ENCODE data around the gene MDM4.

Gene MDM4

GRCh38 chr1:204469304-204469703 lies 46.9 kb upstream of the MDM4 start:
- TF ChIP-seq REST (IDR thresholded peaks at IDR 0.05; ENCODE audit: insufficient read depth in 1 of 2, low read depth in 2 of 2, low read length in 2 of 2) (no peak), TAF1 (IDR thresholded peaks at IDR 0.05; ENCODE audit: borderline replicate concordance, insufficient read depth, low read length) (no peak), FOXP2 (optimal IDR thresholded peaks at IDR 0.05; ENCODE audit: borderline replicate concordance, extremely low read depth, extremely low read length, insufficient read depth) (no peak), SIN3A (IDR thresholded peaks at IDR 0.05; ENCODE audit: borderline replicate concordance, insufficient read depth, low read length) (no peak), POLR2AphosphoS5 (IDR thresholded peaks at IDR 0.05; ENCODE audit: low read depth, low read length) (no peak)

- TF ChIP-seq FOXP2 (optimal IDR thresholded peaks at IDR 0.05; ENCODE audit: borderline replicate concordance, extremely low read depth, extremely low read length, insufficient read depth): no peak
- TF ChIP-seq POLR2AphosphoS5 (IDR thresholded peaks at IDR 0.05; ENCODE audit: low read depth, low read length): no peak
- TF ChIP-seq SIN3A (IDR thresholded peaks at IDR 0.05; ENCODE audit: borderline replicate concordance, insufficient read depth, low read length): no peak
- no peak for TF ChIP-seq REST (IDR thresholded peaks at IDR 0.05; ENCODE audit: insufficient read depth in 1 of 2, low read depth in 2 of 2, low read length in 2 of 2)
- no peak for TF ChIP-seq TAF1 (IDR thresholded peaks at IDR 0.05; ENCODE audit: borderline replicate concordance, insufficient read depth, low read length)
Measured at GRCh38 chr1:204471687-204472086, 44.5 kb upstream of the MDM4 start.

GRCh38 chr1:204472660-204473059 lies 43.5 kb upstream of the MDM4 start:
- TF ChIP-seq TAF1 (IDR thresholded peaks at IDR 0.05; ENCODE audit: borderline replicate concordance, insufficient read depth, low read length) (no peak), FOXP2 (optimal IDR thresholded peaks at IDR 0.05; ENCODE audit: borderline replicate concordance, extremely low read depth, extremely low read length, insufficient read depth) (no peak), SIN3A (IDR thresholded peaks at IDR 0.05; ENCODE audit: borderline replicate concordance, insufficient read depth, low read length) (no peak), REST (IDR thresholded peaks at IDR 0.05; ENCODE audit: insufficient read depth in 1 of 2, low read depth in 2 of 2, low read length in 2 of 2) (no peak)

- no peak for TF ChIP-seq SIN3A (IDR thresholded peaks at IDR 0.05; ENCODE audit: borderline replicate concordance, insufficient read depth, low read length)
- no peak for TF ChIP-seq POLR2AphosphoS5 (IDR thresholded peaks at IDR 0.05; ENCODE audit: low read depth, low read length)
- TF ChIP-seq REST (IDR thresholded peaks at IDR 0.05; ENCODE audit: insufficient read depth in 1 of 2, low read depth in 2 of 2, low read length in 2 of 2): no peak
- no peak for TF ChIP-seq FOXP2 (optimal IDR thresholded peaks at IDR 0.05; ENCODE audit: borderline replicate concordance, extremely low read depth, extremely low read length, insufficient read depth)
- TF ChIP-seq TAF1 (IDR thresholded peaks at IDR 0.05; ENCODE audit: borderline replicate concordance, insufficient read depth, low read length): no peak
Measured at GRCh38 chr1:204473400-204473965, 42.7 kb upstream of the MDM4 start.
